Kidney (tissue), 14 donors: Measurements from ENCODE around the gene IGF1R. TPM values are rescaled to one million over a fixed set of nuclear protein-coding genes. Genes with fewer than 3 reads are reported as not detected.

ENCODE experiments used
- DNase-seq, 5 donors: peaks; one replicate each; pipeline ENCODE4 v3.0.0-alpha.2; 2013 to 2020
- FAIRE-seq: peaks from 2 replicates; lab custom pipeline; 2012; peaks lifted over from hg19 to GRCh38; lab: Jason Lieb, UNC
- H3K27ac ChIP-seq, 2 donors: one replicate each; pipeline ENCODE4 v1.7.0; 2013; ENCODE audit warnings: low read depth in 2 of 2, low read length in 2 of 2, inconsistent platforms in 1 of 2
- H3K27me3 ChIP-seq: one replicate; pipeline ENCODE4 v1.7.1; 2013; ENCODE audit warnings: low read length, inconsistent platforms; ENCODE audit not compliant: control insufficient read depth, insufficient read depth
- H3K36me3 ChIP-seq, 3 donors: one replicate each; pipeline versions ENCODE4 v1.7.0 to v1.7.1; 2013; ENCODE audit warnings: low read length in 3 of 3, control low read depth in 1 of 3, inconsistent platforms in 1 of 3; ENCODE audit not compliant: insufficient read depth in 3 of 3, control insufficient read depth in 2 of 3
- H3K4me1 ChIP-seq, 3 donors: one replicate each; pipeline versions ENCODE4 v1.7.0 to v1.7.1; 2013; ENCODE audit warnings: low read length in 3 of 3, inconsistent platforms in 1 of 3, low read depth in 1 of 3; ENCODE audit not compliant: control insufficient read depth in 2 of 3, insufficient read depth in 2 of 3
- H3K4me3 ChIP-seq, 3 donors: one replicate each; pipeline versions ENCODE4 v1.7.0 to v1.8.1; 2013; ENCODE audit warnings: low read length in 3 of 3, control low read depth in 1 of 3, inconsistent platforms in 1 of 3
- H3K9ac ChIP-seq, 3 donors: one replicate each; pipeline versions ENCODE4 v1.7.0 to v1.7.1; 2013; ENCODE audit warnings: low read length in 3 of 3, control low read depth in 1 of 3, inconsistent platforms in 1 of 3
- H3K9me3 ChIP-seq, 3 donors: one replicate each; pipeline versions ENCODE4 v1.7.0 to v1.7.1; 2013; ENCODE audit warnings: low read length in 3 of 3, control low read depth in 1 of 3, inconsistent platforms in 1 of 3; ENCODE audit not compliant: control insufficient read depth in 2 of 3, insufficient read depth in 1 of 3
- intact Hi-C: fragments of 100-400 bp; cut with DNase I; formaldehyde crosslinking; loops from one replicate; pipeline ENCODE4 v1.11.1; 2022
- polyA plus RNA-seq: library from polyadenylated mRNA; stranded (reverse); fragments of 350-450 nt; fragmentation: Illumina TruSeq; extraction: RNeasy Lipid Tissue Mini Kit (QIAGEN cat#74804); gene quantifications from one replicate; pipeline ENCODE4 v1.2.3, GENCODE V29; 2014; ENCODE audit warnings: low read depth, low replicate concordance; ENCODE audit not compliant: insufficient read depth
- total RNA-seq: library from RNA; stranded (reverse); fragmentation: NEBNext Ultra II Directional; extraction: Animal tissue kit (Norgen Biotek cat#: 25700); gene quantifications from one replicate; pipeline ENCODE4 v1.2.1, GENCODE V29; 2021
- TF ChIP-seq, protein P1 (sequence below): IDR thresholded peaks from 3 replicates; pipeline ENCODE4 v1.5.1; 2012; ENCODE audit warnings: mild to moderate bottlenecking, moderate library complexity, borderline replicate concordance; ENCODE audit not compliant: insufficient read depth; ENCODE audit errors: extremely low read depth
- donor health status: control.
- donor health status: control.
- donor health status: control.
- donor health status: control.
- donor health status: control.
- donor health status: DM: yes; HTN: yes; CAD: no.
- donor health status: Normal renal cell carcinoma (clear cell type).

IGF1R gene
- total and polyA plus RNA-seq, 2 donors from 2014 or later: 6.5 to 73.2 TPM

DNA sequence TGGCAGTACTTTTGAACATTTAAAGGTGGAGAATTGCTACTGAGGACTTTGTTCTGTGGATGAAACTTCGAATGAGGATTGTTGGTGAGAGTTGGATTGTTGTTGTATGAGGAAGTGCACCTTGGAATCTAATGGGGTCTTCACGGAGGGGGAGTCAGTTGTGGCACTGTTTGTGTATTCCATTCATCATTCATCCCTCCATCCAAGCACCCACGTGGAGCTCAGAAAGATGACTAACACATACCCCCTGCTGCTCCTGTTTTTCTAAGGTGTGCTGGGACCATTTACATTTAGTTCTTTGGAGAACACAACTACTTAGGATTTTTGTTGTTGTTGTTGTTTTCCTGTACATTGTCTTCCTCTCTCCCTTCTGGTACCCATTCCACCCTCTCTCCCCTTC lies 122.6 kb downstream of the IGF1R start:
- TF ChIP-seq, protein P1, sequence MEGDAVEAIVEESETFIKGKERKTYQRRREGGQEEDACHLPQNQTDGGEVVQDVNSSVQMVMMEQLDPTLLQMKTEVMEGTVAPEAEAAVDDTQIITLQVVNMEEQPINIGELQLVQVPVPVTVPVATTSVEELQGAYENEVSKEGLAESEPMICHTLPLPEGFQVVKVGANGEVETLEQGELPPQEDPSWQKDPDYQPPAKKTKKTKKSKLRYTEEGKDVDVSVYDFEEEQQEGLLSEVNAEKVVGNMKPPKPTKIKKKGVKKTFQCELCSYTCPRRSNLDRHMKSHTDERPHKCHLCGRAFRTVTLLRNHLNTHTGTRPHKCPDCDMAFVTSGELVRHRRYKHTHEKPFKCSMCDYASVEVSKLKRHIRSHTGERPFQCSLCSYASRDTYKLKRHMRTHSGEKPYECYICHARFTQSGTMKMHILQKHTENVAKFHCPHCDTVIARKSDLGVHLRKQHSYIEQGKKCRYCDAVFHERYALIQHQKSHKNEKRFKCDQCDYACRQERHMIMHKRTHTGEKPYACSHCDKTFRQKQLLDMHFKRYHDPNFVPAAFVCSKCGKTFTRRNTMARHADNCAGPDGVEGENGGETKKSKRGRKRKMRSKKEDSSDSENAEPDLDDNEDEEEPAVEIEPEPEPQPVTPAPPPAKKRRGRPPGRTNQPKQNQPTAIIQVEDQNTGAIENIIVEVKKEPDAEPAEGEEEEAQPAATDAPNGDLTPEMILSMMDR: no peak
- intact Hi-C loops: no loop called here
- DNase-seq: no peak
- Histone ChIP-seq H3K4me3 (no peak overlapping the region), H3K36me3 (no peaks in the 10 kb centered on the region), H3K9ac (no peak overlapping the region), H3K27me3 (no peaks in the 10 kb centered on the region), H3K4me1 (peaks cover 0 to 20% (median 6%) of the 10 kb centered on the region in 3 donors), H3K27ac (no peak overlapping the region), H3K9me3 (no peaks in the 10 kb centered on the region)
- FAIRE-seq: no peak

DNA sequence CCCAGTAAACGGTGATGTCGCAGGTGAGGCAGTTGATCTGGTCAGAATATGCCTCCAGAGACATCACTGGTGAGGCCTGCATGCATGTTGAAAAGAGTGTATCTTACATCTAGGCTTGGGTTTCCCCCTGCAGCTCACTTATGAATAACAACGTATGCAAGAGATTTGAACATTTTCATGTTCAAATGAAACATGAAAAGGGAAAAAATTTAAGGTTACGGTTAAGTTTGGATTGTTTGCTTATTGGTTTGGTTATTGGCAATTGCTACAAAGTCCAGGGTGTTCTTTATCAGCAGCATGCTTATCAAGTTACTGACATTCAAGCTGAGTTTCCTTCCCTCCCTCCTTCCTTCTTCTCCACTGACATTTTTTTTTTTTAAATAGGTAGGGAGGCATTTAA lies 123.2 kb downstream of the IGF1R start:
- no peaks in the 10 kb centered on the region for H3K9me3 ChIP-seq
- intact Hi-C loops: no loop called here
- H3K27ac ChIP-seq: no peak overlapping the region
- H3K4me3 ChIP-seq: no peak overlapping the region
- no peak for DNase-seq
- no peak for FAIRE-seq
- no peaks in the 10 kb centered on the region for H3K36me3 ChIP-seq
- TF ChIP-seq, protein P1: no peak
- H3K4me1 ChIP-seq: peaks cover 2 to 20% (median 6%) of the 10 kb centered on the region in 3 donors
- H3K9ac ChIP-seq: no peak overlapping the region
- H3K27me3 ChIP-seq: no peaks in the 10 kb centered on the region

DNA sequence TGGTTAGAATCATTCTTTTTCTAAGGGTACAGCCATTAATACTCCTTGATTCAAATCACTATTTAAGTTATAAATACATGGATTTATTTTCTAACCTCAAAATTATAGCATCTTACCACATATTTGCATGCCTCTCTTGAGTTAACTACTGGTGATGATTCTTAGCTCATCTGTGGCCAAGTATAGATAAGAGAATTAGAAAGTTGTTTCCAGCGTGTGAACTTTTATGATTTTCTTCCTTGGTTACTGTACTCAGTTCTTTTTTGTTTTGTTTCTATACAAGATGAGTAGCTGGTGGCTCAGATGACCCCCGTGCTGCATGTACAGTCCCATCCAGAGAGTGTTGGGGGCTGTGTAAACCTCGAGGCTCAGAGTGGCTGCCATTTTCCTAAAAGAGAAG lies 124.6 kb downstream of the IGF1R start:
- DNase-seq (no peak), FAIRE-seq (no peak)
- intact Hi-C loops: no loop called here
- TF ChIP-seq, protein P1: no peak
- H3K27ac ChIP-seq: peak overlapping the region in 1 of 2 donors; percentile 3
- peak overlapping the region in 1 of 3 donors; percentile 5 for H3K4me3 ChIP-seq
- H3K9me3 ChIP-seq: no peaks in the 10 kb centered on the region
- H3K4me1 ChIP-seq: peaks cover 8 to 27% (median 8%) of the 10 kb centered on the region in 3 donors
- H3K27me3 ChIP-seq: no peaks in the 10 kb centered on the region
- no peaks in the 10 kb centered on the region for H3K36me3 ChIP-seq
- no peak overlapping the region for H3K9ac ChIP-seq

DNA sequence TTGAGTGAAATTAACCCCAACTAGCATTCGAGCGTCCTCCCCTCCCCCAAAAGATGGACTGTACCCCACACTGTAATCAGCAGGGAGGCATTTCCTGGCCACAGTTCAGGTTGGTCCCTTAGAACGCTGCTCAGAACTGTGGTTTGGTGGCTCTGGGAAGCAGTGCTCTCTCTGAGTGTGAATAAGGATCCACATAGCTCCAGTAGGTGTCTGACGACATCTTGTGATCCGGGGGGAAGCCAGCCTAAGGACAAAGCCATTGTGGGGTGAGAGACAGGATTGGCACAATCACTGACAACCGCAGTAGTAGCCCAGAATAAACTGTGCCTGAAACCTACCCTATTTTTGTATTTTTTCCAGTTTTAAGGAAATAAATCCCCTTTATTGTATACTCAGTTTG lies 125.3 kb downstream of the IGF1R start:
- H3K27ac ChIP-seq: peak overlapping the region; percentile 49
- H3K4me3 ChIP-seq: peak overlapping the region in 1 of 3 donors; percentile 5
- H3K27me3 ChIP-seq: no peaks in the 10 kb centered on the region
- H3K9ac ChIP-seq: peak overlapping the region in 1 of 3 donors; percentile 38
- no peak for FAIRE-seq
- no peaks in the 10 kb centered on the region for H3K9me3 ChIP-seq
- no peaks in the 10 kb centered on the region for H3K36me3 ChIP-seq
- H3K4me1 ChIP-seq: peaks cover 8 to 34% (median 15%) of the 10 kb centered on the region in 3 donors
- intact Hi-C loops: no loop called here
- TF ChIP-seq, protein P1: no peak
- no peak for DNase-seq
